HG03575 (cell line): ENCODE data around the gene IRF8.
"Not testable (repeated sequence)": the region's sequence is repeated elsewhere in the genome, so short reads cannot be mapped to it uniquely, and the experiment has no call there.

Source experiments
- ATAC-seq: cut with Tn5 transposase; IDR thresholded peaks from one replicate; pipeline ENCODE4 v1.9.1; 2021; ENCODE audit not compliant: unreplicated experiment, insufficient number of reproducible peaks, low FRiP score; ENCODE audit errors: extremely low read depth

IRF8 gene

GRCh38 chr16:85888405-85889331 is 10.3 kb upstream of the IRF8 start:
- peak; percentile 59 for ATAC-seq

- no peak for ATAC-seq
These were observed 7.8 kb upstream of the IRF8 start for GRCh38 chr16:85891033-85891775.

DNA sequence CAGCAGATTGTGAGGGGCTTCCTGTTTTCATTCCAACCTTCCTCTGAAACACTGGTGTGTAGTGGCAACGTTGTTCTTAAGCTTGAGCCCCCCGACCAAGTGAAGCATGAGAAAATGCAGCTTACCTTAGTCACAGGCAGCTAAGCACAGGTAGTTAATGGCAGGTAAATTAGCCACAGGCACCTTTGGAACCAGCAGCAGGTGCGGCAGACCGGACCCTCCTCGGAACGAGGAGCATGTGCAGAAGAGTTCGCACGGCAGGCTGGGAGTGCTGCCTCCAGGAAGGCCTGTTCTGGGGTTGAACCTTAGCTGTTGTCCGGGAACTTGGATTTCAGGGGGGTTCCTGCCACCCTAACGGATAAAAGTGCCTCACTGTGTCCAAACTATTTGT is 7.2 kb upstream of the IRF8 start:
- no peak for ATAC-seq

- ATAC-seq: no peak
These were observed 6.2 kb upstream of the IRF8 start for GRCh38 chr16:85892760-85893159.

DNA sequence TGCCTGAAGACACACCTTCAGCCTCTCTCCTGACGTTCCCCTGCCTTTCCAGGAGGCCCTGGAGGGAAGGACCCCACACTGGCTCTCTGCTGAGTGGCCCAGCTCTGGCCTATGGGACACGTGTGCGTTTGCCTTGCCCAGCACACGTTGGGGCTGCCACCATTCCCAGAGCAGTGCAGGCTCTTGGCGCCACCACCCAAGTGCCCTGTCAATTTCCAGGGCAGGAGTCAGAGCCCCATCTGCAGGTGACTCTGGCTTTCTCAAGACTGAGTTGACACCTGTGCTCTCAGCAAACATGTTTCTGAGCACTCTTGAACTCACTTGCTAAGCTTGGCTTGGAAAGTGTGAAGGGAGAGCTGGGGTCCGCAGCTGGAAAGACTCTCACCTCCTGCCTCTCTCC is 4.7 kb upstream of the IRF8 start:
- ATAC-seq: no peak

- no peak for ATAC-seq
These were observed 1.6 kb upstream of the IRF8 start for GRCh38 chr16:85897382-85897781.

DNA sequence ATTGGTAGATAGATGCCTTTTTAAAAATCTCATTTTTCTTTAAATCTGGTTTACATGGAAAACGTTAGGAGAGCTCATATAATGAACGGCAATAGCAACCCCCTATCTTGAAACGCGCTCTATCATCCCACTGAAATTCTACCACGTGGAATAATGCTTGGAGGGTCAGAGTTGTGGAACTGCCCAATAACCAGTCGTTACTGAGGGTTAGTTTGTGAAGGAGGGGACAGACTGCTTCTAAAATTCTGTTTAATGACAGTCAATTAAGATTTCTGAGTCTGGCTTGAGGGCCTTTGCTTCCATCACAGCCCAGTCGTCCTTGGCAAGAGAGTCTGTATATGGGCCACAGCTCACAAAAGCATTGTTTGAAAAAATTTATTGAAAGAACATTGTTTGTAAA is 482 bp downstream of the IRF8 start:
- no peak for ATAC-seq

- ATAC-seq: no peak
These were observed 1.2 kb downstream of the IRF8 start for GRCh38 chr16:85900027-85900792.

DNA sequence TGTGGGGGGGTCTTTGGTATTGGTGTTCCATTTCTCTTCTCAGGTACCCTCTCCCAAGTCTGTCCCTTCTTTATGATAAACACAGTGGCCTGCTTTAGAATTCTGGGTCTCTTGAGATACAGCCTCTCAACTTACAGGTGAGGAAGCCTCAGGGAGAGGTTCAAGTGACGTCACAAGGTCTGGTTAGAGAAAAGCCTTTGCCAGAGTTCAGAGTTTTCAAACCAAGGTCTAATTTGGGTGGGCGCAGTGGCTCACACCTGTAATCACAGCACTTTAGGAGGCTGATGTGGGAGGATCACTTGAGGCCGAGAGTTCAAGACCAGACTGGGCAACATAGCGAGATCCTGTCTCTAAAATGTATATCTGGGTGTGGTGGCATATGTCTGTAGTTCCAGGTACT is 2.1 kb downstream of the IRF8 start:
- no peak for ATAC-seq

GRCh38 chr16:85901773-85902365 is 2.9 kb downstream of the IRF8 start:
- ATAC-seq: no peak

- ATAC-seq: no peak
These were observed 3.6 kb downstream of the IRF8 start for GRCh38 chr16:85902366-85903155.

DNA sequence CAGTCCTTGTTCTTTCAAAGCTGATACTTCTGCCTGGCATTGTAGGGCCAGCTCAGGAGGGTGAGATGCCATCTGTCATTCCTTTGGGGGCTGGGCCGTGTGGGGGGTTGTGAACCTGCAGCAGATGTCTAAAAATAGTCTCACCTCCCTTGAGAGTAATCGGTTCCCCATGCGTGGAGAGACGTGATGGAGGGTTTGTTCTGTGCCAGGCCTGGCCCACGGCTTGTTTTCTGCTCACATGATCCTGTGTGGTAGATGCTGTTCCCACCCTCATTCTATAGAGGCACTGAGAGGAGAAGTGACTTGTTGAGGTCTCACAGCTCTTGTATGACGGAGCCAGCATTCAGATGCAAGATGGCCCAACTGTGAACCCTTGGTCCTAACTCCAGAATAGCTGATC is 4.6 kb downstream of the IRF8 start:
- ATAC-seq: no peak

DNA sequence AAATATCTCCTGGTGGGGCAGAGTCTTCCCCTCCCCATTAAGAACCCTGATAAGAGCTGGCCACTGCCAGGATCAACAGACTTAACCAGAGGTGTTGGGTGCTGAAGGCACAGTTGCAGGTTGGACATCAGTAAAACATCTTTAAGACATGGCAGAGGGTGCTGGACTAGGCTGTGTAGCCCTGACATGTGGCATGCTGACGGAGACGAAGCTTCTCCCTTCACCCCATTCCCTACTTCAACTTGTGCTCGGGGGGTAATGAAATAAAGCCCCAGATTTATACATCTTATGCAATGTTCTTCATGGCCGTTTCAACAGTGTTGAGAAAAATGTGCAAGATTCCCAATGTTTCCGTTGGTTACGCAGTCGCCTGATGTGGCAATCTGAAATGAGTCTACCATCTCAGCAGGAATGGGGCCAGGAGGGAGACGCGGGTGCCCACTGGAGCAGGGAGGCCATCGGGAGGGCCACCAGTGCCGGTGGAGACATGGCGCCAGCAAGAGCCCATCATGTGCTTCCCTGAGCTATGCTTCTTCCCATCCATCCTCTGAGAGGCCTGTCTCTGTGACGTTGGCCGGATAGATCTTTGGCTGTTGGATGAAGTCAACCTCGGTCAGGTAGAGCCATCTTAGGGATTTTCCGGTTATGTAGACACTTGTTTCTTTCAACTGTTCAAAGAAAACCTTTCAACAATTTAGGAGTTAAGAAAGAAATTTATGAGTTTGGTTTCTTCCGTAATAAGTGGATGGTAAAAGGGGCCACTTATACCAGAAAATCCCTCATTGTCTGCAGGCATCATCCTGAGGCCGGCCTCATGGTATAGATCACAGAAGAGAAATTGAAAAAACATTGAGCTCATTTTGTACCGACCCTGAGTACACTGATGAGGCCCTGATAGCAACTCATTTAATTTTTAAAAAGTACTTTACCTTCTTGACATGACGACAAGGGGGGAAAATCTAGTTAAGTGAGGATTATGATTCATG is 6.4 kb downstream of the IRF8 start:
- no peak for ATAC-seq

GRCh38 chr16:85906349-85906748 is 7.4 kb downstream of the IRF8 start:
- ATAC-seq: no peak

- not testable (repeated sequence) for ATAC-seq
These were observed 8.3 kb downstream of the IRF8 start for GRCh38 chr16:85907231-85907630.

- no peak for ATAC-seq
These were observed 9.5 kb downstream of the IRF8 start for GRCh38 chr16:85908444-85908843.

GRCh38 chr16:85908889-85909589 is 10.1 kb downstream of the IRF8 start:
- no peak for ATAC-seq
